Islet of Langerhans (tissue), 1 donor: Measurements from ENCODE around the gene OPA1.

ENCODE experiments used
- FAIRE-seq: peaks from one replicate; lab custom pipeline; 2011; peaks lifted over from hg19 to GRCh38; lab: Jason Lieb, UNC

The OPA1 gene

GRCh38 chr3:193737191-193737751 lies 144.3 kb downstream of the OPA1 start:
- FAIRE-seq: no peak

GRCh38 chr3:193742628-193743027 lies 149.6 kb downstream of the OPA1 start:
- no peak for FAIRE-seq

- no peak for FAIRE-seq
Observed at GRCh38 chr3:193743702-193744047, 150.7 kb downstream of the OPA1 start.

- peak; percentile 98 for FAIRE-seq
Observed at GRCh38 chr3:193744048-193744821, 151.2 kb downstream of the OPA1 start.

GRCh38 chr3:193744822-193745684 lies 152.0 kb downstream of the OPA1 start:
- FAIRE-seq: peak; percentile 21

- no peak for FAIRE-seq
Observed at GRCh38 chr3:193746832-193747231, 153.8 kb downstream of the OPA1 start.
